CD4-positive, alpha-beta T cell treated with Interleukin-15 for 1 hour (primary cell): ENCODE data around the gene RTN4R.
"Not testable (repeated sequence)": the region's sequence is repeated elsewhere in the genome, so short reads cannot be mapped to it uniquely, and the experiment has no call there.

ENCODE experiments used
- DNase-seq: peaks from one replicate; pipeline ENCODE4 v3.0.0-alpha.2; 2020

Gene RTN4R

GRCh38 chr22:20286784-20287423, 18.8 kb upstream of the RTN4R start:
- DNase-seq, result not testable (repeated sequence)

- not testable (repeated sequence) for DNase-seq
These were observed 18.2 kb upstream of the RTN4R start for GRCh38 chr22:20286312-20286660.

GRCh38 chr22:20285473-20286311, 17.6 kb upstream of the RTN4R start:
- DNase-seq, result peak; percentile 59

GRCh38 chr22:20284471-20285086, 16.5 kb upstream of the RTN4R start:
- no peak for DNase-seq

- no peak for DNase-seq
These were observed 15.6 kb upstream of the RTN4R start for GRCh38 chr22:20283674-20284066.

- no peak for DNase-seq
These were observed 15.0 kb upstream of the RTN4R start for GRCh38 chr22:20282901-20283673.

- no peak for DNase-seq
These were observed 13.8 kb upstream of the RTN4R start for GRCh38 chr22:20281891-20282290.

GRCh38 chr22:20281473-20281872, 13.4 kb upstream of the RTN4R start:
- DNase-seq, result not testable (repeated sequence)

GRCh38 chr22:20280866-20281265, 12.7 kb upstream of the RTN4R start:
- no peak for DNase-seq

GRCh38 chr22:20280163-20280562, 12.0 kb upstream of the RTN4R start:
- DNase-seq, result not testable (repeated sequence)

- no peak for DNase-seq
These were observed 11.6 kb upstream of the RTN4R start for GRCh38 chr22:20279662-20280134.

- DNase-seq, result not testable (repeated sequence)
These were observed 10.8 kb upstream of the RTN4R start for GRCh38 chr22:20278726-20279490.

GRCh38 chr22:20277936-20278635, 10.0 kb upstream of the RTN4R start:
- DNase-seq, result not testable (repeated sequence)

GRCh38 chr22:20276468-20276867, 8.3 kb upstream of the RTN4R start:
- no peak for DNase-seq

- no peak for DNase-seq
These were observed 7.7 kb upstream of the RTN4R start for GRCh38 chr22:20275836-20276235.

GRCh38 chr22:20275325-20275724, 7.2 kb upstream of the RTN4R start:
- not testable (repeated sequence) for DNase-seq

GRCh38 chr22:20274374-20274773, 6.3 kb upstream of the RTN4R start:
- not testable (repeated sequence) for DNase-seq

GRCh38 chr22:20273758-20274181, 5.7 kb upstream of the RTN4R start:
- no peak for DNase-seq

- no peak for DNase-seq
These were observed 4.6 kb upstream of the RTN4R start for GRCh38 chr22:20272700-20273099.

- no peak for DNase-seq
These were observed 4.1 kb upstream of the RTN4R start for GRCh38 chr22:20272174-20272573.
